Stimulated activated CD8-positive, alpha-beta memory T cell treated with anti-CD3 and anti-CD28 coated beads, Interleukin-12 subunit alpha, Interleukin-12 subunit beta, amount 100 ng/mL, for 24 hours (primary cell): Measurements from ENCODE around the gene CEBPG.

Experiments
- DNase-seq: peaks from one replicate; pipeline ENCODE4 v3.0.0-alpha.2; 2020; ENCODE audit errors: extremely low read depth

CEBPG gene

GRCh38 chr19:33405553-33406461, 32.3 kb downstream of the CEBPG start:
- no peak for DNase-seq

GRCh38 chr19:33406521-33407139, 33.1 kb downstream of the CEBPG start:
- peak; percentile 31 for DNase-seq

GRCh38 chr19:33407140-33407551, 33.6 kb downstream of the CEBPG start:
- DNase-seq = no peak

- no peak for DNase-seq
These were observed 34.2 kb downstream of the CEBPG start for GRCh38 chr19:33407716-33408115.

GRCh38 chr19:33408116-33408515, 34.6 kb downstream of the CEBPG start:
- DNase-seq = no peak

- DNase-seq = no peak
These were observed 35.3 kb downstream of the CEBPG start for GRCh38 chr19:33408538-33409434.

- no peak for DNase-seq
These were observed 36.6 kb downstream of the CEBPG start for GRCh38 chr19:33409906-33410685.

- no peak for DNase-seq
These were observed 37.4 kb downstream of the CEBPG start for GRCh38 chr19:33410915-33411401.

GRCh38 chr19:33411621-33412180, 38.2 kb downstream of the CEBPG start:
- DNase-seq = no peak

GRCh38 chr19:33412601-33413425, 39.3 kb downstream of the CEBPG start:
- no peak for DNase-seq

- DNase-seq = no peak
These were observed 39.9 kb downstream of the CEBPG start for GRCh38 chr19:33413426-33413725.

- DNase-seq = no peak
These were observed 40.6 kb downstream of the CEBPG start for GRCh38 chr19:33413868-33414666.

GRCh38 chr19:33414667-33415605, 41.4 kb downstream of the CEBPG start:
- DNase-seq = no peak

- peak; percentile 39 for DNase-seq
These were observed 43.1 kb downstream of the CEBPG start for GRCh38 chr19:33416307-33417215.

GRCh38 chr19:33417751-33418150, 44.2 kb downstream of the CEBPG start:
- no peak for DNase-seq

- no peak for DNase-seq
These were observed 45.0 kb downstream of the CEBPG start for GRCh38 chr19:33418461-33418860.
